ENCODE measurements around the gene FOXR2. TPM values are rescaled to one million over a fixed set of nuclear protein-coding genes. Genes with fewer than 3 reads are reported as not detected.

FOXR2 gene, protein sequence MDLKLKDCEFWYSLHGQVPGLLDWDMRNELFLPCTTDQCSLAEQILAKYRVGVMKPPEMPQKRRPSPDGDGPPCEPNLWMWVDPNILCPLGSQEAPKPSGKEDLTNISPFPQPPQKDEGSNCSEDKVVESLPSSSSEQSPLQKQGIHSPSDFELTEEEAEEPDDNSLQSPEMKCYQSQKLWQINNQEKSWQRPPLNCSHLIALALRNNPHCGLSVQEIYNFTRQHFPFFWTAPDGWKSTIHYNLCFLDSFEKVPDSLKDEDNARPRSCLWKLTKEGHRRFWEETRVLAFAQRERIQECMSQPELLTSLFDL
- not detected in 5 replicates for total RNA-seq (2022; extraction: Qiagen RNA extraction; ENCODE audit: low read depth)

DNA sequence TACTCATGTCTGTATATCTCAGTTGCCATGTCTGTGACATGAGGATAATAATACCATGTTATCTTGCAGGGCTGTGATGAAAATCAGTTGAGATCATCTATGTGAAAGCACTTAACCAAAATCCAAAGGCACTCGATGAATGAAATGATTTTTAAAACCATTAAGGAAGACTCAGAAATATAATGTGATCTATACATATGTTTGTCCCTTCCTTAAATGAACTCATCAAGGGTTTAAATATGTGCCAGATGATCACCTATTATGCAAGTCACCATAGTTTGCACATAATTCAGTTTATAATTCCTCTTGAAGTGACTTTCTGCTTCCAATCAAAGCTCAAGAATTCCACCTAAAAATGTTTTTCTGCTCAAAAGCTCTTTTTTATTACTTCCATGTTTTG, at the start of gene FOXR2:
Gene FOXR2, plus strand, starts transcription at position 301 of the 400 bp plus-strand sequence. CDS start 312 bp downstream, outside the sequence.

Other genes starting within 250 kb of the FOXR2 start
- 6.7 to 7.6 TPM (median 6.9 TPM) in 5 replicates for gene MAGEH1, start 171.3 kb upstream of the FOXR2 start, total RNA-seq (2022; extraction: Qiagen RNA extraction; ENCODE audit: low read depth)
- 0.32 to 0.71 TPM (median 0.52 TPM) in 5 replicates for gene USP51, start 133.6 kb upstream of the FOXR2 start, total RNA-seq (2022; extraction: Qiagen RNA extraction; ENCODE audit: low read depth)
- gene RRAGB, start 94.3 kb downstream of the FOXR2 start, total RNA-seq (2022; extraction: Qiagen RNA extraction; ENCODE audit: low read depth) = 10.6 to 14.9 TPM (median 12.0 TPM) in 5 replicates